Sciatic nerve (tissue), 2 donors: ENCODE measurements around the gene ZFAND2A. TPM values are rescaled to one million over a fixed set of nuclear protein-coding genes. Genes with fewer than 3 reads are reported as not detected.
A peak's percentile ranks its signal among the peaks of the same experiment; 100 is the strongest.
"Not testable (repeated sequence)": the region's sequence is repeated elsewhere in the genome, so short reads cannot be mapped to it uniquely, and the experiment has no call there.

Experiments used
- ATAC-seq: fragments of 200-7000 bp; cut with Tn5 transposase; one replicate; pipeline ENCODE4 v1.9.1; 2020; ENCODE audit warnings: mild to moderate bottlenecking, moderate library complexity
- DNase-seq: peaks from one replicate; pipeline ENCODE4 v3.0.0-alpha.2; 2020; ENCODE audit warnings: low spot score
- intact Hi-C: fragments of 100-400 bp; cut with DNase I; formaldehyde crosslinking; loops from one replicate; pipeline ENCODE4 v1.14.2; 2022
- total RNA-seq: library from RNA; stranded (reverse); fragmentation: NEBNext Ultra II Directional; extraction: Animal tissue kit (Norgen Biotek cat#: 25700); gene quantifications from one replicate; pipeline ENCODE4 v1.2.1, GENCODE V29; 2021
- donor health status: DM: no; HTN: no; CAD: no.
- donor health status: DM: no; HTN: no; CAD: no.

ZFAND2A gene
- total RNA-seq, 1 donor from 2014 or later, result 24.7 TPM

DNA sequence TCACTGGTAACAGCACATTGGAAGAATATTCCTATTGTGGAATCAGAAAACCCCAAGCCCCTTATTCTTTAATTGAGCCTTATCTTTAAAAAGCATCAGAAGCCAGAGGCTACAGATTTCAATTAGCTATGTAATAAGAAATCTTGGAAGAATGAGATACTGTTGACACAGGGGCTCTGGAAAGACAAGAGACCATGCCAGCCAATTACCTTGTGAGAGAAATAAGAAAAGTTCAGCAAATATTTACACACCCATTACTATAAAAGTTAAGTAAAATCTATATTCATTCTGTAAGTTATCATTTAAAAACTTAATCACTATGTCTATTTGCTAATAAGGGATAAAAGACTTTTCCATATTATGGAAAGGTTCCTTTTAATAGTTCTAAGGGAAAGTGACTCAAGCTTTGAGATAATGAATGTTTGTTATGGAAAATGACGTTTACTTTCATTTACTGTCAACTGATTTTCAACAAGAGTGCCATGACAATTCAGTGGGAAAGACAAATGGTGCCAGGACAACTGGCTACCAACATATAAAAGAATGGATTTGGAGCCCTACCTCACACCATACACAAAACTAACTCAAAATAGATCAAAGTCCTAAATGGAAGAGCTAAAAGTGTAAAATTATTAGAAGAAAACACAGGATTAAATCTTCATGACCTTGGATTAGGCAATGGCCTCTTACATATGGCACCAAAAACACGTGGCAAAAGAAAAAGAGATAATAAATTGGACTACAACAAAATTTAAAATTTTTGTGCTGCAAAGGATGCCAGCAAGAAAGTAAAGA, 28.3 kb downstream of the ZFAND2A start:
- DNase-seq (no peak), ATAC-seq (no peak)
- intact Hi-C loops, result no loop called here

DNA sequence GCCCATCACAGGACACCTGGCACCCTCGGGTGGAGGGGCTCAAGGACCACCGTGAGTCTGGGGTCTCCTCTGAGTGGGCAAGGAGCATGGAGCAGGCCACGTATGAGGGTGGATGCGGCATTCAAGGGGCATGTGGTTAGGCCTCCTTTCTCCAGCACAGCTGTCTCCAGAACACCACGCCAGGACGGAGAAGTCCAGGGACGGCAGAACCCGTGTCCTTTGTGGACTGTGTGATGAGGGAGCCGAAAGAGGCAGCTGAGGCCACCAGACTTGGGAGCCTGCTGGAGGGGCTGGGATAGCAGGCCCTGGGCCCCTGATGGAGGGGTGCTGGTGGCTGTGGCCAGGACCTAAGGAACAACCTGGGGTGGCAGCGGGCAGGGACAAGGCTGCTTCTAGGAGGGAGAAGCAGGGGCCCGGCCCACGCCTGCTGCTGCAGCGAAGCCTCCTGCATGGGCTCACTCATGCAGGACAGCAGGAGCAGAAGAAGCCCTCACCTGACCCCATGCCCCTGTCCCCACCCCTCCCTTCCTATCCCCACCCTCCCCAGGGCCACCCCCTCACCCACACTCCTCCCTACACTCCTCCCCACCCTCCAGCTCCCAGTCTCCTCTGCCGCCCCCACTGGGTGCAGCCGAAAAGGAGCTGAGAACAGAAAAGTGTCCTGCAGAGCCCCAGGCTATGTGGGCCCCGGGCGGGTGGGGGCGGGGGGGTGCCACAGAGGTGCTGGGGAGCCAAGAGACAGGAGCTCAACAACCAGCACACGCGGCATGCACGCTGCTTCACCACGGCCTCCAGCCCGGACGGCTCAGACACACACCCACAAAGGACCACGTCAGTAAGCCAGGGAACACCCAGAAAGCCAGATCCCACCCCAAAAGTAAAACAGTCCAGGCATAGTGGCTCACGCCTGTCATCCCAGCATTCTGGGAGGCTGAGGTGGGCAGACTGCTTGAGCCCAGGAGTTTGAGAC, 29.7 kb downstream of the ZFAND2A start:
- ATAC-seq, result no peak
- DNase-seq, result peak; percentile 51
- intact Hi-C loops, result no loop called here

DNA sequence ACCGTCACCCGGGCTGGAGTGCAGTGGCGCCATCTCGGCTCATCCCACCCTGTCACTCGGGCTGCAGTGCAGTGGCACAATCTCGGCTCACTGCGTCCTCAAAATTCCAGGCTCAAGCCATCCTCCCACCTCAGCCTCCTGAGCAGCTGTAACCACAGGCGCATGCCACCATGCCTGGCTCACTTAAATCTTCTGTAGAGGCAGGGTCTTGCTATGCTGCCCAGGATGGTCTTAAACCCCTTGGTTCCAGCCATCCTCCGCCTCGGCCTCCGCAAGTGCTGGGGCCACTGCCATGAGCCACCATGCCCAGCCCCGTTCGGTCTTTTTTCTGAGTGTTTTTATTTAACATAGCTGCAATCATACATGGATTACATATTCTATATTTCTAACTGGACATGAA, 30.6 kb downstream of the ZFAND2A start:
- intact Hi-C loops, result no loop called here
- DNase-seq, result peak; percentile 25
- ATAC-seq, result no peak

DNA sequence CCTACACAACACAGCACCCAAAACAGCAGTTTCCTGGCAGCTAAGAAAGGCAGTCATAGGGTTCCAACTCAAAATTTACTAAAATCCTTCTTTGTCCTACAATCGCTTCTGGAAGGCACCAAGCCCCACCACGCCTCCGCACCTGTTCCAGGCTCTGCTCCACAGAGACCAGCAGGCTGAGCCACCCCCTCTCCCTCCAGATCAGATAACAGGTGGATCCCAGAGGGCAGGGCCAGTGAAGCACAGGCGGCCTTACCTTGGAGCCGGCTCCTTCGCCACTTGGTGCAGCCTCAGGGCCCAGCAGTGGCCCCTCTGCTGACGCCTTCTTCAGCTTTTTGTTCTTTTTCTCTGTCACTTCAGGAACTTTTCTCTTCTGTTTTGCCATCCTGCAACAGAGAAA, 33.0 kb downstream of the ZFAND2A start:
- DNase-seq, result peak; percentile 50
- intact Hi-C loops, result no loop called here
- no peak for ATAC-seq

DNA sequence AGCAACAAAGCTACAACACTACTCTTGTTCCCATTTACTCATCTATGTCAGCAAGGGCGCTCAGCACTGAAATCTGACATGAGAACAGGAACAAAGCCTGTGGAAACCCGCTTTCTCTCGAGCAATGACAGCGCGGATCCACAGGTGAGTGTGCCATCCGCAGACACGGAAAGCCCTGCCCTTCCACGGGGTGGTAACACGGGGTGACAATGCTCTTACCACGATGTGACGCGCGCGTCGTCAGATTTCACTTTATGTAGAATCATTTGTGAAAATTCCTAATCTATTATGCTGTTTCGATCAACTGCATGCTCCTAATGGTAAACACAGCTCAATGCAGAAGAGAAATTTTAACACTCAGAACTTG, 34.4 kb downstream of the ZFAND2A start:
- no peak for ATAC-seq
- intact Hi-C loops, result no loop called here
- DNase-seq, result peak; percentile 56

DNA sequence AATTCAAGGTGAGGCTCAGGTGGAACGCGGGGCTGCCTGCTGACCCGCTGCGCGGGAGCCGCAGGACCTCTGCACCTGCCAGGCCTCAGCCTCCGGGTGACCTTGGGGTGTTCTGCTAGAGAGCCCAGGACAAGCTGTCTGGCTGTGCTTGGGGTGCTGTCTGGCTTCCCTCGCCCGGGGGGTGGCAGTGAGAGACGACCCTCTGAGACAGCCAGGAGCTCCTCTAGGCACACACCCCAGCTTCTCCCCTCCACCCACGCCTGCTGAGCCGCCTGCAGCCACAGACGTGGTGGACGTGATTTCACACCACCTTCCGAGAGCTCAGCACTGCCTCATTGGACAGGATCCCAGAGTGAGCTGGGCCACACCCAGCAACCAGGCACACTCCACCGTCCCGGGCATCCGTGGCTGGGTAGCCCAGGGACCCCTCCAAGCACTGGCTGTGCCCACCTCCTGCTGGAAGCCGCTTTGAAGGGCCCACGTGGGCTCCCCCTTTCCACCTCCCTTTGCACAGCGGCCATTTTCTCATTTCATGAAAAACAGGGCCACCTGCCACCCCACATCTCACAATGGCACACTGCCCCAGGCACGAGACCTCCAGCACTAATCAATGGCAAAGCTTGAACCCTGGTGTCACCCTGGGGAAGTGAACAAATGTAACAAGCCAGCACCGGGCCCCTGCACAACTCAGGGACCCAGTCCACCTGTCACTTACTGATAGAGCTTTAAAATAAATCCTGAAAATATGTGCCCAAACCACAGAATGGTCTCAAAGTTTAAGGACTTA, 35.0 kb downstream of the ZFAND2A start:
- intact Hi-C loops, result loop anchor here (5.0 kb wide), 1 partner anchor 38 kb away; the partner anchor contains the start of gene GPER1
- ATAC-seq (peak; percentile 12), DNase-seq (peak; percentile 57)

DNA sequence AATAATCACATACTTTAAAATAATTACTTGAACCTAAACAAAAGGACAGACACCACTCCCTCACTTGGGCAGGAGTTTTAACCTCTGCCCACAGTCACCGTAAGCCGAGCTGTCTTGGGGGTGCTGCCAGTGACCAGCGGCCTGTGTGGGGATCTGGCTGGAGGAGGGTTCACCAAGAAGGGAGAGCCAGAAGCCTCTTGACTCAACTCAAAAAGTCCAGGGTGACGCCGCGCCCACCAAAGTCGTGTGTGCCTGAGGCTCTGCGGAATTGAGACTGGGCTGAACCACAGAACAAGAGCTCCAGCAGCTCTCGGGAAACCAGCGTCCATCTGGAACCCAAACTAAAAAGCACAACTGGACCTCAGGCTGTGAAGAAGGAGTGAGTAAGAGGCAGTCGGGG, 35.8 kb downstream of the ZFAND2A start:
- DNase-seq (peak; percentile 61), ATAC-seq (peak; percentile 47)
- intact Hi-C loops, result loop anchor here (5.0 kb wide), 1 partner anchor 37 kb away; the partner anchor contains the start of gene GPER1

DNA sequence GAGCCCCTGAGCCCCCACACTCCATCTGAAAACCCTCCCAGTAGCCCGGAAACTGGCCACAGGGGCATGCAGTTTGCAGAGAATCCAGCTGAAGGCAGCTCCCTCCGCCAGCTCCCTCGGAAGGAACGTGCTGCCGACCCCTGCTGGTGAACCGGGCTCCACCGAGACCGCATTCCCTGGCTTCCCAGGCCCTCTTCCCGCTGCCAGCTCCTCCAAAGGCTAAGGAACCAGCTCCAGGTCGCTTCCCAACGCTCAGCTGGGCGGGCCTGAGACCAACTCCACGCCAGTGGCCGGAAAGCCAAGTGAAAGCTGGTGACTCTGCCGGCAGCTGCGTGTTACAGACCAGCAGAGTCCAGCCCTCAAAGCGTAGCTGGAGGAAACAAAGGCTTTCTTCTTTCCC, 36.3 kb downstream of the ZFAND2A start:
- peak; percentile 96 for ATAC-seq
- intact Hi-C loops, result loop anchor here (5.0 kb wide), 1 partner anchor 36 kb away; the partner anchor contains the start of gene GPER1
- DNase-seq, result peak; percentile 90

DNA sequence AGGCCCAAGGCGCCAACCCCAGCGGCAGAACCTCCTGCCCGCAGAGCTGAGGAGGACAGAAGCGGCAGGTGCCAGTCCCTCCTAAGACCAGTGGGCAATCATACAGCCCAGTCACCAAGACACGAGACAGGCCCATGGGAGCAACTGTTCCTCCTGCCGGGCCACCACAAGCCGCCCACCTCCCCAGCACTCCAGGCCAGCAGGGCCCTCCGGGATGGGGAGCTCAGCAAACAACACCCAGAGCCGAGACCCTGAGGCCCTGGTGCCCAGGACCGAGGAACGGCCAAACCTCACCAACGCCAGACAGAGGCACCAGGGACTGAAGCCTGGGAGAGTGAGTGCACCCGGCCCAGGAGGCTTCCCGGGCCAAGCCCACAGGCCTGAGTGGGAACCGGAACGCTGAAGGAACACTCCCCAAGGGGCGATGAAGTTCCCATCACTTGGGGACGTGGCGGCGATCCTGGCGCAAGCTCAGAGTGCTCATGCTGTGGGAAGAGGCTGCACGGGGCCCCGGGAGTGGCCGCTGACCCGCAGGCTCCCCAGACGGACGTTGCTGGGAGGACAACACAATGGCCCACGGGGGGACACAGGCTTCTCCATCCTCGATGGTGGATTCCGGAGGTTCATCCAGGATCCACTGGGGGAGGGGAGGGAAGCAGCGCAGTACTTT, 37.0 kb downstream of the ZFAND2A start:
- ATAC-seq, result peak; percentile 31
- intact Hi-C loops, result loop anchor here (5.0 kb wide), 1 partner anchor 36 kb away; the partner anchor contains the start of gene GPER1
- peak; percentile 63 for DNase-seq

DNA sequence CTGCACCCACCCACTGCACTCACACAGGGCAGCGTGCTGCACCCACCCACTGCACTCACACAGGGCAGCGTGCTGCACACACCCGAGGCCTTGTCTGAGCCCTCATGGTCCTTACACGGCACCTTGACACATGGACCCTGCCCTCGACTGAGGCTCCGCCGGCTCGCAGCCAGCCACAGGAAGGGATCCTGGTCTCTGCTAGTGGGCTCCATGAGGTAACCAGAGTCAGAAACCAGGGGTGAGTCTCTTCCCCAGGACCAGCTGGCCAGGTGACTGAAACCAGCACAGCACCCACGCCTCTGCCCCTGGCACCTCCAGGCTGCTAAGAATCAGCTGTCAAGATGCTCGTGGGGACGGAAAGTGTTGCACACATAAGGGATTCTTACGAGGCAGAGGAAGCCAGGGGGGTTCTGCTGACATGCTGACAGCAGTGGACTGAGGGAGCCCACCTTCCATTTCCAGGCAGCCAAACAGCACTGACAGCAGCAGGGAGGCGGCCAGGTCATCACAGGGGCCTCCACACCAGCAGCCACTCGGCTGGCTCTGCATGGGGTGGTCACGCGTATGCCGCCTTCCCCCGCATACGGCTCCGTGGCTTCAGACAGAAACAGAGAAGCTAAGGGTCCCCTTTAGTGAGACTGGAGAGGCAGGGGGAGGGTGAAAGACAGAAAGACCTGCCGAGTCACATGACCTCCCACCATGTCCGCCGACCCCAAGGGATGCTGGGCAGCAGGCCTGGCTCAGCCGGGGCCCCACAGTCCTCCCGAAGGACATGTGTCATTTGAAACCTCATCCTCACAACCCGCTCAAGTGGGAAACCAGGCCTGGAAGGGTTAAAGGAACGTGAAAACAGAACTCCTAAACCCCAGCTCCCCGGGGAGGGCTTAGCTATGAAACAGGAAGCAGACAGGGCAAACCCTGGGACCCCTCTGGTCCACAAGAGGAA, 37.8 kb downstream of the ZFAND2A start:
- DNase-seq (peak; percentile 53), ATAC-seq (no peak)
- intact Hi-C loops, result loop anchor here (5.0 kb wide), 1 partner anchor 35 kb away; the partner anchor contains the start of gene GPER1

DNA sequence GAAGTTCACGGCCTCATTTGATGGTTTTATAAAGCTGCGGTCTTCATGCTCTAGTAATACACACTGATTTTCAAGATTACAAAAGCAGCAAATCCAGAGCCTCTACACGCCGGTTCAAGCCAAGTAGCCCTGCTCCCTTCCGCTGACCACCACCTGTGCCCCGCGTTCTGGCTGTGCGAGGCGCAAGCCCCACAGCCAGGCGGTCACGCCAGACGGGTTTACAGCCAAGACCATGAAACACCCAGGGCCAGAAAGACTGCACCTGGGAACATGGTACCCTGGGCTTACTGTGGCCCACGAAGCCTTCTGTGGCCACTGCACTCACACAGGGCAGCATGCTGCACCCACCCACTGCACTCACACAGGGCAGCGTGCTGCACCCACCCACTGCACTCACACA, 38.5 kb downstream of the ZFAND2A start:
- peak; percentile 38 for DNase-seq
- intact Hi-C loops, result loop anchor here (5.0 kb wide), 1 partner anchor 34 kb away; the partner anchor contains the start of gene GPER1
- no peak for ATAC-seq

DNA sequence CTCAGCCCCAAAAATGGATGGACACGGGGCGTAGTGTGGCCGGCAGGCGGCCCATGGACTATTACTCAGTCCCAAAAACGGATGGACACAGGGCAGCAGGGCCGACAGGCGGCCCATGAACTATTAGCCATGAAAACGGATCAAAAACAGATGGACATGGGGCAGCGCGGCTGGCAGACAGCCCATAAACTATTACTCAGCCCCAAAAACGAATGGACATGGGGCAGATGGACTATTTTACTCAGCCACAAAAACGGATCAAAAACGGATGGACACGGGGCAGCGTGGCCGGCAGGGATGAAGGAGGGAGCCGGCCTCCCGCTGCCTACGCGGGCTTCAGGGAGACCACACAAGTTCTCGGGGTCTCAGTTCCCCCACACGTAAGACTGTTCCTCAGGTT, 39.2 kb downstream of the ZFAND2A start:
- ATAC-seq, result no peak
- intact Hi-C loops, result loop anchor here (5.0 kb wide), 1 partner anchor 33 kb away; the partner anchor contains the start of gene GPER1
- peak; percentile 53 for DNase-seq

DNA sequence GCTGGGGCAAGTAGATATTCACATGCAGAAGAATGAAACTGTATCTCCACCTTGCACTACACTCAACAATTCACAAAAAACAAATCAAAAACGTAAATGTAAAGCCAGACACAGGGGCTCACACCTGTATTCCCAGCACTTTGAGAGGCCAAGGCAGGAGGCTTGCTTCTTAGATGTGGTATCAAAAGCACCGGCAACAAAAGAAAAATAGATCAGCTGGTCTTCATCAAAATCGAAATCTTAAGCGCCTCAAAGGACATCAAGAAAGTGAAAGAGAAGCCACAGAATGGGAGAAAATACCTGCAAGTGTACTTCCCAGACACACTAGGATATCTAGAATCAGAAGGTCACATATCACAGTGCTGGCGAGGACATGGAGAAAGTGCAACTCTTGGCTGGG, 40.8 kb downstream of the ZFAND2A start:
- DNase-seq (no peak), ATAC-seq (no peak)
- intact Hi-C loops, result no loop called here

DNA sequence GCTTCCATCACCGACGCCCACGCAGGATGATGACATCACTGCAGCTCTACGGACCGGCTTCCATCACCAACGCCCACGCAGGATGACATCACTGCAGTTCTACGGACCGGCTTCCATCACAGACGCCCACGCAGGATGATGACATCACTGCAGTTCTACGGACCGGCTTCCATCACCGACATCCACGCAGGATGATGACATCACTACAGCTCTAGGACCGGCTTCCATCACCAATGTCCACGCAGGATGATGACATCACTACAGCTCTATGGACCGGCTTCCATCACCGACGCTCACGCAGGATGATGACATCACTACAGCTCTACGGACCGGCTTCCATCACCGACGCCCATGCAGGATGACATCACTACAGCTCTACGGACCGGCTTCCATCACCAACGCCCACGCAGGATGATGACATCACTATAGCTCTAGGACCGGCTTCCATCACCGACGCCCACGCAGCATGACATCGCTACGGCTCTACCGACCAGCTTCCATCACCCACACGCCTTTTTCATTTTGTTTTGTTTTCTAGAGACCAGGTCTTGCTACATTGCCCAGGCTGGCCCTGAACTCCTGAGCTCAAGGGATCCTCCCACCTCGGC, 42.6 kb downstream of the ZFAND2A start:
- intact Hi-C loops, result no loop called here
- ATAC-seq (no peak), DNase-seq (peak; percentile 39)

DNA sequence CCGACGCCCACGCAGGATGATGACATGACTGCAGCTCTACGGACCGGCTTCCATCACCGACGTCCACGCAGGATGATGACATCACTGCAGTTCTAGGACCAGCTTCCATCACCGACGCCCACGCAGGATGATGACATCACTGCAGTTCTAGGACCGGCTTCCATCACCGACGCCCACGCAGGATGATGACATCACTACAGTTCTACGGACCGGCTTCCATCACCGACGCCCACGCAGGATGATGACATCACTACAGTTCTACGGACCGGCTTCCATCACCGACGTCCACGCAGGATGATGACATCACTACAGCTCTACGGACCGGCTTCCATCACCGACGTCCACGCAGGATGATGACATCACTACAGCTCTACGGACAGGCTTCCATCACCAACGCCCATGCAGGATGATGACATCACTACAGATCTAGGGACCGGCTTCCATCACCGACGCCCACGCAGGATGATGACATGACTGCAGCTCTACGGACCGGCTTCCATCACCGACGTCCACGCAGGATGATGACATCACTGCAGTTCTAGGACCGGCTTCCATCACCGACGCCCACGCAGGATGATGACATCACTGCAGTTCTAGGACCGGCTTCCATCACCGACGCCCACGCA, 43.5 kb downstream of the ZFAND2A start:
- intact Hi-C loops, ATAC-seq: not testable (repeated sequence)
- DNase-seq, result peak; percentile 45
